Common myeloid progenitor, CD34-positive (primary cell): ENCODE results near the gene UGT1A7.

Source experiments
- CTCF ChIA-PET: fragments of 350-600 bp; sonication (Branson Sonifier 250); formaldehyde crosslinking; loops from one replicate; lab custom pipeline; 2021; ENCODE audit warnings: antibody characterized with exemption; lab: Charles Lee
- POLR2A ChIA-PET: fragments of 350-600 bp; sonication (Branson Sonifier 250); formaldehyde crosslinking; loops from one replicate; lab custom pipeline; 2021; ENCODE audit warnings: antibody characterized with exemption; lab: Charles Lee
- DNase-seq, 3 donors: peaks; one replicate each; pipeline versions ENCODE4 v3.0.0 to v3.0.0-alpha.2; 2013
- H3K27ac ChIP-seq, 2 experiments: 1 replicate in 1 of 2; 2 replicates in 1 of 2; pipeline ENCODE4 v1.7.0; 2013; ENCODE audit warnings: inconsistent platforms in 2 of 2, low read length in 2 of 2, mild to moderate bottlenecking in 2 of 2, low read depth in 1 of 2, moderate library complexity in 1 of 2; ENCODE audit not compliant: severe bottlenecking in 2 of 2, insufficient read depth in 1 of 2, poor library complexity in 1 of 2
- H3K27me3 ChIP-seq, 5 experiments: replicated peaks in 2 of 5; 1 replicate in 3 of 5; 2 replicates in 2 of 5; pipeline versions ENCODE4 v1.6.1 to v1.7.0; 2013; ENCODE audit warnings: low read length in 4 of 5, mild to moderate bottlenecking in 2 of 5, moderate library complexity in 2 of 5, inconsistent platforms in 1 of 5; ENCODE audit not compliant: insufficient read depth in 5 of 5, control insufficient read depth in 4 of 5
- H3K36me3 ChIP-seq, 4 experiments: 1 replicate in 2 of 4; 2 replicates in 2 of 4; pipeline versions ENCODE4 v1.6.1 to v1.7.0; 2013; ENCODE audit warnings: low read length in 3 of 4, control low read depth in 1 of 4, mild to moderate bottlenecking in 1 of 4; ENCODE audit not compliant: control insufficient read depth in 4 of 4, insufficient read depth in 4 of 4
- H3K4me1 ChIP-seq, 4 experiments: 1 replicate in 3 of 4; 2 replicates in 1 of 4; pipeline versions ENCODE4 v1.6.1 to v1.7.1; 2013; ENCODE audit warnings: low read length in 3 of 4, mild to moderate bottlenecking in 3 of 4, control low read depth in 1 of 4, inconsistent platforms in 1 of 4, moderate library complexity in 1 of 4; ENCODE audit not compliant: control insufficient read depth in 4 of 4, insufficient read depth in 4 of 4; ENCODE audit errors: control extremely low read depth in 1 of 4
- H3K4me3 ChIP-seq, 7 experiments: 1 replicate in 4 of 7; 2 replicates in 3 of 7; pipeline versions ENCODE4 v1.5.1 to v1.7.0; 2013; ENCODE audit warnings: mild to moderate bottlenecking in 7 of 7, low read length in 6 of 7, moderate library complexity in 6 of 7, inconsistent platforms in 2 of 7, low read depth in 2 of 7, control low read depth in 1 of 7; ENCODE audit not compliant: insufficient read depth in 4 of 7, control insufficient read depth in 1 of 7; ENCODE audit errors: extremely low read depth in 1 of 7
- H3K9me3 ChIP-seq, 5 experiments: 1 replicate in 4 of 5; 2 replicates in 1 of 5; pipeline versions ENCODE4 v1.6.1 to v1.7.1; 2013; ENCODE audit warnings: low read length in 4 of 5, mild to moderate bottlenecking in 2 of 5, inconsistent platforms in 1 of 5, low read depth in 1 of 5, moderate library complexity in 1 of 5; ENCODE audit not compliant: control insufficient read depth in 4 of 5, insufficient read depth in 2 of 5; ENCODE audit errors: control extremely low read depth in 1 of 5
- WGBS: methylation state at CpG from one replicate; pipeline ENCODE4 v1.1.5; 2013; ENCODE audit not compliant: insufficient coverage; 5-methylcytosine and 5-hydroxymethylcytosine counted together

The UGT1A7 gene

DNA sequence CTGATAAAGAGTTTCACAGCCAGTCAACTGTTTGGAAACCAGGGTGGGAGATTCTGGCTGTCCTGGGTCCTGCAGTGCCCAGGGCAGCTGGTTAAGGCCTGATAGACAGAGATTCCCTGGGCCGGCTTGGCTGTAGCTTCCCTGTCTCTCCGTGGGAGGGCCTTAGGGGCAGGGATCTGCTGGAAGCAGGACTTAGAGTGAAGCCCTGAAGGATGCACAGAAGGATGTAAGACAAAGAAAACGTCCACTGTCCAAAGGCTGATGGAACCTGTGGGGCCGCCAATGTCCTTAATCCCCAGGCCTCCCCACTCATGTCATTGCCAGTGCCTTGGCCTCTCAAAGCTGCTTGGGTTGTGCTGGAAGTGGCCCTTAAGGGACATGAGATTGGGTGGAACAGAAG lies 129.4 kb downstream of the UGT1A7 start:
- DNase-seq = no peak
- Histone ChIP-seq H3K36me3 (no peaks in the 10 kb centered on the region), H3K9me3 (no peaks in the 10 kb centered on the region), H3K27me3 (peaks cover 0 to 7% (median 3%) of the 10 kb centered on the region in 5 experiments), H3K27ac (no peak overlapping the region), H3K4me1 (no peaks in the 10 kb centered on the region), H3K4me3 (no peak overlapping the region)
- WGBS = 84% methylated on average over 4 of the region's 4 CpGs
- POLR2A ChIA-PET = no interaction called here
- CTCF ChIA-PET = no interaction called here

DNA sequence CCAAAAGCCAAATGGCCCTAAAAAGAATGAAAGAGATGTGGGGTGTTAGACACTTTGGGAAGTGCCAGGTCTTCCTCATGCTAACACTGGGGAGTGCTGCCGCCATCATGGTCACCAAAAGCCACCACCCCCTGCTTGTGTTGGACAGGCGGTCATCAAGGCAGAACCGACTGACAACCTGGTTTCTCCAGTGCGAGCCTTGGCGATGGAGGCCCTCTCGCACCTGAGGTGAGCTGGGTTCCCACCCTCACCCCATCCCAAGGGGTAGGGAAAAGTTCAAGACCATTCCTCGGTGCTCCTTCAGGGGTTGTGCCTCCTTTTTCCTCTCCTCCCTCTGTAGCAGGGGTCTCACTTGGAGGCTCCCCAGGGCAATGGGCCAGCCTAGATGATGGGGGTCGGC lies 130.0 kb downstream of the UGT1A7 start:
- Histone ChIP-seq H3K27me3 (peaks cover 0 to 7% (median 0%) of the 10 kb centered on the region in 5 experiments), H3K4me3 (no peak overlapping the region), H3K9me3 (no peaks in the 10 kb centered on the region), H3K27ac (no peak overlapping the region), H3K4me1 (no peaks in the 10 kb centered on the region), H3K36me3 (no peaks in the 10 kb centered on the region)
- WGBS = 98% methylated on average over 6 of the region's 8 CpGs
- CTCF ChIA-PET = no interaction called here
- no peak for DNase-seq
- POLR2A ChIA-PET = no interaction called here

DNA sequence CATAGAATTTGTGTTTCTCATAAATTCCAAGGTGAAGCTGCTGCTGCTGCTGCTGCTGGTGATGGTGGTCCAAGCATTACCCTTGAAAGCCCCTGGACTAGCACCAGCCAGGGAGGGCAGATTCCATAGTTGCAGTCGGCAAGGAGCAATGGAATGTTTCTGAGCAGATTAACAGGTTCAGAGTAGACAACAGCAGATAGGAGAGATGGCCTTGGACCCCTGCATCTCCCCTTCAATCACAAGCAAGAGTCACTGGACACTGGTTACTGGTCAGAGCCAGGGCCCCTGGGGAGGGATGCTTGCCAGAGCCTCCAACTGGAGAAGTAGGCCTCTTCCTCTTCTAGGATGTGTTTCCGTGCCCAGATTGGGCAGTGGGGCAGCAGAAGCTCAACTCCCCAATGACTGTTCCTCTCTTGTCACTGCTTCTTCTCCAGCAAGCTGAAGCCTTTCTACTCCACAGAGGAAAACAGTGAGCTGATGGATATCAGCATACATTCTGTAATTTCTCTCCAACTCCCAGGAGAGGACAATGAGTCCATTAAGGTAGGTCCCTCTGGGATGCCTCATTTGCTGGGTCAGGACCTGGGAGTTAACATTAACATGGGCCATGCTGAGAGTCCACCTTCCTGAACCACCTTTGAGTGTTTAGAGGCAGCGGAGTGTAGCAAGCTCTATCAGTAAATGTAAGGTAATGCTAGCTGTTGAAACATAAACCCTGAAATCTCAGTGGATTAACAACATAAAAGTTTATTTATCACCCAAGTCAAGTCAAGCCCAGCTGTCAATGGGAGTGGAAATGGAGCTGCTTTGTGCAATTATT lies 131.7 kb downstream of the UGT1A7 start:
- no peaks in the 10 kb centered on the region for H3K4me1 ChIP-seq
- 90% methylated on average over 2 of the region's 3 CpGs for WGBS
- H3K4me3 ChIP-seq = no peak overlapping the region
- ChIA-PET POLR2A (no interaction called here), CTCF (interaction anchor here (1.9 kb wide), 1 partner anchor 9 kb away, joined by 4 read pairs; no protein-coding TSS in a partner anchor)
- H3K27me3 ChIP-seq = peaks cover 0 to 7% (median 0%) of the 10 kb centered on the region in 5 experiments
- DNase-seq = no peak
- no peak overlapping the region for H3K27ac ChIP-seq
- no peaks in the 10 kb centered on the region for H3K9me3 ChIP-seq
- H3K36me3 ChIP-seq = no peaks in the 10 kb centered on the region

DNA sequence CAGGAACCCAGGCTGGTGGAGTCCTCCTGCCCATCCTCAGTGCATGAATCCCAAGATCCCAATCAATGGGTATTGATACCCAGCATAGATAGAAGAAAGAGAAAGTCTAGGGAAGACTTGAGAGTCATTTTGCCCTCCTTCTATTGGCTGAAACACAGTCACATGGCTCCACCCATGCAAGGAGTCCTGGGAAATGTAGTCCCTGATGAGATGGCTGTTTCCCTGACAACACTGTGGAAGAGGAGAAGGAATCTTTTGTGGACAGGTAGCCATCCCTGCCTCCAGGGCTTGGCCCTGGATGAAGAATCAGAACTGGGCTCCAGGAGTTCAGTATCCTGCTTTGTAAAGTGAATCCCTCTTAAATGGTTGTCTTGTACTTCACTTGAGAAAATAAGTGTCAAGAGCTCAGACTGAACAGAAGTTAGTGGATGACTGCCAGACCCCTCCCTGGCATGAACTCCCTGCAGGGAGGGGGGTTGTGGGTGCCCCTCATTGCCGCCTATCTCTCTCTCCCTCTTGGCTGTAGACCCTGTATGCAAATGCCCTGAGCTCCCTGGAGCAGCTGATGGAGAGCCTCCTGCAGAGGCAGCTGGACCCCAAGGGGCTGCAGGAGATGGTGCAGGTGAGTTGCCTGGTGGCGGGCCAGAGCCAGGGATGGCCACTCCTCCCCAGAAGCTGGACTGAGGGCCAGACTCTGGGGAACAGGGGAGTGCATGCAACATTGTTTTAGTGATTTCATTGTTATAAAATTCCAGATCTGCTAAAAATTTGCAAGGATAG lies 132.5 kb downstream of the UGT1A7 start:
- Histone ChIP-seq H3K27ac (no peak overlapping the region), H3K9me3 (no peaks in the 10 kb centered on the region), H3K36me3 (no peaks in the 10 kb centered on the region), H3K4me3 (no peak overlapping the region), H3K27me3 (peaks cover 0 to 7% (median 0%) of the 10 kb centered on the region in 5 experiments), H3K4me1 (no peaks in the 10 kb centered on the region)
- 88% methylated on average over 1 of the region's 2 CpGs for WGBS
- no peak for DNase-seq
- ChIA-PET POLR2A (no interaction called here), CTCF (interaction anchor here (1.9 kb wide), 1 partner anchor 10 kb away, joined by 4 read pairs; no protein-coding TSS in a partner anchor)

DNA sequence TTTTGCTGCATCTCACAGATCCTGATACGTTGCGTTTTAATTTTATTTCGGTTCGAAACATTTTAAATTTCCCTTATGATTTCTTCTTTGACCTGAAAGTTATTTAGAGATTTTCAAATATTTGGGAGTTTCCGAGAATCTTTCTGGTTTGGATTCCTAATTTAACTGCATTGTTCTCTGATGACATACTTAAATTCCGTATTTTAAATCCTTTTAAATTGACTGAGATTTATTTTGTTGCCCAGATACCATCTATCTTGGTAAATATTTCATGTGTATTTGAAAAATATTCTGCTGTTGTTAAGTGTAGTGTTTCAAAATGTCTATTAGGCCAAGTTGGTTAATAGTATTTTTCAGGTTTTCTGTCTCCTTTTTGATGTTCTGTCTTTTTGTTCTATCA lies 134.2 kb downstream of the UGT1A7 start:
- Histone ChIP-seq H3K27ac (no peak overlapping the region), H3K27me3 (peaks cover 0 to 7% (median 0%) of the 10 kb centered on the region in 5 experiments), H3K36me3 (no peaks in the 10 kb centered on the region), H3K4me1 (no peaks in the 10 kb centered on the region), H3K4me3 (no peak overlapping the region), H3K9me3 (no peaks in the 10 kb centered on the region)
- POLR2A ChIA-PET = no interaction called here
- CTCF ChIA-PET = no interaction called here
- no peak for DNase-seq
- no CpG with 5 or more reads among the region's 6 CpGs for WGBS

DNA sequence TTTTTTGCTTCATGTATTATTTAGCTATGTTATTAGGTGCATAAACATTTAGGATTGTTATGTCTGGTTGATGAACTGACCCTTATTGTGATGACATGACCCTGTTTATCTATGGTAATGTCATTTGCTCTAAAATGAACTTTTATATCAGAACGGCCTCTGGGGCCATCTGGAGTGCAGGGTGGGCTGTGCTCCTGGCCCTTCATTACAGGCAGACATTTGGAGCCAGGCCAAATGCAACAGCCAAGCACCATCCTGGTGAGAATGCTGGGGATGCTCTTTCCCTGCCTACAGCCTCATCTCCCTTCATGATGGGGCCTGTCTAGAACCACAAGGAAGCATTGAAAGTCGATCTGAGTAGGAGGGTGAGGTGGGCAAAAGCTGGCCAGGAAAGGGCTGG lies 134.6 kb downstream of the UGT1A7 start:
- CTCF ChIA-PET = no interaction called here
- no peaks in the 10 kb centered on the region for H3K36me3 ChIP-seq
- H3K4me1 ChIP-seq = no peaks in the 10 kb centered on the region
- H3K27me3 ChIP-seq = peaks cover 0 to 5% (median 0%) of the 10 kb centered on the region in 5 experiments
- DNase-seq = no peak
- H3K4me3 ChIP-seq = no peak overlapping the region
- no peak overlapping the region for H3K27ac ChIP-seq
- POLR2A ChIA-PET = no interaction called here
- no peaks in the 10 kb centered on the region for H3K9me3 ChIP-seq
- WGBS = 100% methylated on average over 2 of the region's 2 CpGs

DNA sequence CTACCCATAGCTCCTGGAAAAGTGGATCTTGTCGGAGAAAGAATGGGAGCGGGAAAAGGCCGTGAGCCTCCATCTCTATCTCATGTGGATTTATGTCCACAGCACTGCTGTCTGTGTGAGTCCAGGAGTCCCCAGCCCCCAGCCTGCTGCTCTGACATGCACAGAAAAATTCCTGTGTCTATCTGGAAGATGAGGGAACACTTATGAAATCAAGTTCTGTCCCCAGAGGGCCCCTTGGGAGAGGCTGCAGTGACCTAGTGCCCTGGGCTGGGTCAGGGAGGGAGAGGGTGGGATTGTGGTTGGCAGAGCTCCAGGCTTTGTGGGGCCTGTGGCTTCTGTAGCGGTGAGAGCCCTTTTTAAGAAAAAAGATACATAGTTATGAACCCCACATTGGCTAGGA lies 135.1 kb downstream of the UGT1A7 start:
- ChIA-PET POLR2A (no interaction called here), CTCF (no interaction called here)
- no peaks in the 10 kb centered on the region for H3K4me1 ChIP-seq
- H3K4me3 ChIP-seq = no peak overlapping the region
- H3K27ac ChIP-seq = no peak overlapping the region
- WGBS = 88% methylated on average over 4 of the region's 4 CpGs
- peaks cover 0 to 4% (median 0%) of the 10 kb centered on the region in 5 experiments for H3K27me3 ChIP-seq
- H3K36me3 ChIP-seq = no peaks in the 10 kb centered on the region
- no peaks in the 10 kb centered on the region for H3K9me3 ChIP-seq
- no peak for DNase-seq
